K562 (cell line): ENCODE results near the gene STRN3. TPM values are rescaled to one million over a fixed set of nuclear protein-coding genes. Genes with fewer than 3 reads are reported as not detected.

Experiments used
- KAT7 ChIP-seq: sonication (generic); formaldehyde crosslinking; IDR thresholded peaks from 2 replicates; pipeline ENCODE4 v1.8.0; 2022; ENCODE audit warnings: missing genetic modification reagents, mild to moderate bottlenecking, borderline replicate concordance
- PCBP1 ChIP-seq: fragments of 200-400 bp; formaldehyde crosslinking; IDR thresholded peaks from 2 replicates; pipeline ENCODE4 v1.6.1; 2018; ENCODE audit warnings: mild to moderate bottlenecking, low read depth, low read length; ENCODE audit not compliant: poor library complexity, severe bottlenecking
- POLR2A ChIP-seq: fragments of 450-650 bp; conservative IDR thresholded peaks from 2 replicates; pipeline ENCODE4 v1.6.1; 2016
- RBFOX2 ChIP-seq: fragments of 200-400 bp; formaldehyde crosslinking; IDR thresholded peaks from 2 replicates; pipeline ENCODE4 v1.6.1; 2017; ENCODE audit warnings: low read depth, mild to moderate bottlenecking, low read length, moderate library complexity
- RBM22 ChIP-seq: fragments of 200-400 bp; formaldehyde crosslinking; IDR thresholded peaks from 2 replicates; pipeline ENCODE4 v1.6.1; 2018; ENCODE audit warnings: low read length, low read depth; ENCODE audit not compliant: poor library complexity, severe bottlenecking
- RNF2 ChIP-seq: sonication (generic); IDR thresholded peaks from 2 replicates; pipeline ENCODE4 v1.6.1; 2016
- SAP30 ChIP-seq: fragments of 200-600 bp; sonication (generic); IDR thresholded peaks from 2 replicates; pipeline ENCODE4 v1.6.1; 2012; ENCODE audit warnings: borderline replicate concordance, low read depth, mild to moderate bottlenecking, moderate library complexity, low read length, control low read depth, inconsistent platforms; ENCODE audit not compliant: insufficient read depth, poor library complexity, severe bottlenecking
- SIN3A ChIP-seq, 2 experiments: fragments of 150-350 bp in 1 of 2; IDR thresholded peaks; 2 replicates each; pipeline ENCODE4 v1.6.1; 2011 to 2016; ENCODE audit warnings: borderline replicate concordance in 2 of 2, low read depth in 2 of 2, low read length in 2 of 2, mild to moderate bottlenecking in 2 of 2, moderate library complexity in 2 of 2; ENCODE audit not compliant: control insufficient read depth in 1 of 2
- TBL1XR1 ChIP-seq, 2 experiments: IDR thresholded peaks; 2 replicates each; pipeline ENCODE4 v1.6.1; 2012; ENCODE audit warnings: improper control_type of control experiment in 2 of 2, low read length in 2 of 2, mild to moderate bottlenecking in 1 of 2
- TBP ChIP-seq: optimal IDR thresholded peaks from 2 replicates; pipeline ENCODE3; 2011; ENCODE audit warnings: low read depth, low read length, improper control_type of control experiment
- TCF7L2 ChIP-seq: fragments of 150-350 bp; IDR thresholded peaks from 2 replicates; pipeline ENCODE4 v1.6.1; 2016; ENCODE audit warnings: low read depth, mild to moderate bottlenecking, low read length, moderate library complexity
- TGIF2 ChIP-seq: sonication (generic); formaldehyde crosslinking; IDR thresholded peaks from 2 replicates; pipeline ENCODE4 v1.8.1; 2022; ENCODE audit warnings: mild to moderate bottlenecking, missing genetic modification reagents, moderate library complexity
- ZBTB7A ChIP-seq: IDR thresholded peaks from 2 replicates; pipeline ENCODE4 v1.6.1; 2011; ENCODE audit warnings: low read depth, mild to moderate bottlenecking, low read length, moderate library complexity, borderline replicate concordance; ENCODE audit not compliant: control insufficient read depth
- ZC3H4 ChIP-seq: sonication (generic); formaldehyde crosslinking; IDR thresholded peaks from 2 replicates; pipeline ENCODE4 v1.9.0; 2021; ENCODE audit warnings: missing genetic modification reagents, borderline replicate concordance
- ZFX ChIP-seq: sonication (generic); formaldehyde crosslinking; IDR thresholded peaks from 2 replicates; pipeline ENCODE4 v1.8.0; 2022; ENCODE audit warnings: mild to moderate bottlenecking, missing genetic modification reagents, moderate library complexity
- ZNF583 ChIP-seq: fragments of 250-450 bp; sonication (Bioruptor Pico); IDR thresholded peaks from 2 replicates; pipeline ENCODE4 v1.4.0; 2020
- polyA plus RNA-seq, 8 experiments: library from polyadenylated mRNA; depleted of rRNA in 4 of 8; stranded (reverse) in 5 of 8; unstranded in 3 of 8; fragments of >200 nt; fragmentation: Nextera tagmentation in 2 of 8; fragmentation: Illumina TruSeq in 1 of 8; extraction: Ambion mirVana in 2 of 8; extraction: Trizol in 1 of 8; gene quantifications; 2 replicates each; pipeline versions ENCODE4 v1.2.1 to v1.2.3, GENCODE V29; 2011 to 2014; ENCODE audit warnings: inconsistent platforms in 1 of 8, missing spikeins in 1 of 8
- total RNA-seq, 7 experiments: library from RNA; depleted of rRNA in 6 of 7; stranded (reverse); fragments of >200 nt in 6 of 7; fragmentation: Illumina TruSeq in 2 of 7; extraction: Trizol in 2 of 7; gene quantifications; 2 replicates each; pipeline versions ENCODE4 v1.2.1 to v1.2.3, GENCODE V29; 2011 to 2021; ENCODE audit warnings: low replicate concordance in 1 of 7
- TF ChIP-seq, protein P1 (sequence below), 2 experiments: IDR thresholded peaks; 2 replicates each; pipeline ENCODE4 v1.6.1; 2012; ENCODE audit warnings: improper control_type of control experiment in 2 of 2, low read depth in 2 of 2, low read length in 2 of 2, borderline replicate concordance in 1 of 2
- TF ChIP-seq, protein P2 (sequence below): fragments of 200-800 bp; sonication (Bioruptor generic); IDR thresholded peaks from 2 replicates; pipeline ENCODE4 v1.6.1; 2017; ENCODE audit warnings: missing genetic modification characterization, missing compliant biosample characterization
- TF ChIP-seq, protein P3 (sequence below): fragments of 200-800 bp; sonication (Bioruptor generic); IDR thresholded peaks from 2 replicates; pipeline ENCODE4 v1.6.1; 2017; ENCODE audit warnings: missing genetic modification characterization, missing compliant biosample characterization
- TF ChIP-seq, protein P4 (sequence below): sonication (generic); formaldehyde crosslinking; IDR thresholded peaks from 2 replicates; pipeline ENCODE4 v1.8.0; 2022; ENCODE audit warnings: missing genetic modification reagents, mild to moderate bottlenecking, borderline replicate concordance

STRN3 gene
- total and polyA plus RNA-seq, 9 of the 15 experiments (the other 6 are each of a cell fraction or from before 2014, with no cell fraction given), result 5.9 to 29.1 (median 16.0) TPM

DNA sequence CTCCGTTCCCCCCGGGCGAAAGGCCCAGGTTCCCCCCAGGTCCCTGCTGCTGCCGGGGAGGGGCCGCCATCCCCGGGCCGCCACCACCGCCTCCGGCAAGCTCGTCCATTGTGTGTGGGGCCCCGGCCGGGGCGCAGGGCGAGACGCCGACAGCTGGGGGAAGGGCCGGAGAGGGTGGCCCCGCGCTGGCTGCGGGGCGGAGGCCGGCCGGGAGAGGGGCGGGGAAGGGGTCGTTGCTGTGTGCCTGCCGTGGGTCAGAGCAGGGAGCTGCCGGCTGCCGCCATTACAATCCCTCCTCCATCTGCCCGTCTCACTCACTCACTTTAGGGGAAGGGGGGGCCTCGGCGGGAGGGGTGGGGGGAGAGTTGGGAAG lies at the start of gene STRN3 (continued):
- TF ChIP-seq RNF2 (0 out of 2 replicates have a peak, but pooled peaks have one; percentile 4), TGIF2 (CRISPR knock-in tag) (0 out of 2 replicates have a peak, but pooled peaks have one; percentile 53), KAT7 (CRISPR knock-in tag) (peak; percentile 39; the same call in 1 of the 2 replicates), TBL1XR1 (IDR thresholded peaks at IDR 0.05; ENCODE audit: low read length in 2 of 2) (0 out of 4 replicates have a peak, but pooled peaks of 1 of the 2 experiments have one; percentile 12), ZFX (CRISPR knock-in tag) (peak; percentile 69; the same call in 1 of the 2 replicates), TBP (peak; percentile 72), TCF7L2 (no peak), ZBTB7A (peak; percentile 71; the same call in 1 of the 2 replicates), ZNF583 (no peak), POLR2A (peak; percentile 51; the same call in 1 of the 2 replicates), SAP30 (peak; percentile 23), ZC3H4 (CRISPR knock-in tag) (0 out of 2 replicates have a peak, but pooled peaks have one; percentile 82), SIN3A (IDR thresholded peaks at IDR 0.05; ENCODE audit: borderline replicate concordance in 2 of 2, control insufficient read depth in 1 of 2, low read depth in 2 of 2, low read length in 2 of 2) (0 out of 4 replicates have a peak, but pooled peaks of 1 of the 2 experiments have one; percentile 8), RBFOX2 (peak; percentile 93), RBM22 (peak; percentile 59), PCBP1 (peak; percentile 24)
- TF ChIP-seq, protein P1, sequence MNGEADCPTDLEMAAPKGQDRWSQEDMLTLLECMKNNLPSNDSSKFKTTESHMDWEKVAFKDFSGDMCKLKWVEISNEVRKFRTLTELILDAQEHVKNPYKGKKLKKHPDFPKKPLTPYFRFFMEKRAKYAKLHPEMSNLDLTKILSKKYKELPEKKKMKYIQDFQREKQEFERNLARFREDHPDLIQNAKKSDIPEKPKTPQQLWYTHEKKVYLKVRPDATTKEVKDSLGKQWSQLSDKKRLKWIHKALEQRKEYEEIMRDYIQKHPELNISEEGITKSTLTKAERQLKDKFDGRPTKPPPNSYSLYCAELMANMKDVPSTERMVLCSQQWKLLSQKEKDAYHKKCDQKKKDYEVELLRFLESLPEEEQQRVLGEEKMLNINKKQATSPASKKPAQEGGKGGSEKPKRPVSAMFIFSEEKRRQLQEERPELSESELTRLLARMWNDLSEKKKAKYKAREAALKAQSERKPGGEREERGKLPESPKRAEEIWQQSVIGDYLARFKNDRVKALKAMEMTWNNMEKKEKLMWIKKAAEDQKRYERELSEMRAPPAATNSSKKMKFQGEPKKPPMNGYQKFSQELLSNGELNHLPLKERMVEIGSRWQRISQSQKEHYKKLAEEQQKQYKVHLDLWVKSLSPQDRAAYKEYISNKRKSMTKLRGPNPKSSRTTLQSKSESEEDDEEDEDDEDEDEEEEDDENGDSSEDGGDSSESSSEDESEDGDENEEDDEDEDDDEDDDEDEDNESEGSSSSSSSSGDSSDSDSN (IDR thresholded peaks at IDR 0.05; ENCODE audit: borderline replicate concordance in 1 of 2, low read depth in 2 of 2, low read length in 2 of 2), result peak in 1 of 2 experiments; percentile 62; a peak in 1 of 4 replicates
- TF ChIP-seq, protein P2, sequence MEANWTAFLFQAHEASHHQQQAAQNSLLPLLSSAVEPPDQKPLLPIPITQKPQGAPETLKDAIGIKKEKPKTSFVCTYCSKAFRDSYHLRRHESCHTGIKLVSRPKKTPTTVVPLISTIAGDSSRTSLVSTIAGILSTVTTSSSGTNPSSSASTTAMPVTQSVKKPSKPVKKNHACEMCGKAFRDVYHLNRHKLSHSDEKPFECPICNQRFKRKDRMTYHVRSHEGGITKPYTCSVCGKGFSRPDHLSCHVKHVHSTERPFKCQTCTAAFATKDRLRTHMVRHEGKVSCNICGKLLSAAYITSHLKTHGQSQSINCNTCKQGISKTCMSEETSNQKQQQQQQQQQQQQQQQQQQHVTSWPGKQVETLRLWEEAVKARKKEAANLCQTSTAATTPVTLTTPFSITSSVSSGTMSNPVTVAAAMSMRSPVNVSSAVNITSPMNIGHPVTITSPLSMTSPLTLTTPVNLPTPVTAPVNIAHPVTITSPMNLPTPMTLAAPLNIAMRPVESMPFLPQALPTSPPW, result peak; percentile 98
- TF ChIP-seq, protein P3, sequence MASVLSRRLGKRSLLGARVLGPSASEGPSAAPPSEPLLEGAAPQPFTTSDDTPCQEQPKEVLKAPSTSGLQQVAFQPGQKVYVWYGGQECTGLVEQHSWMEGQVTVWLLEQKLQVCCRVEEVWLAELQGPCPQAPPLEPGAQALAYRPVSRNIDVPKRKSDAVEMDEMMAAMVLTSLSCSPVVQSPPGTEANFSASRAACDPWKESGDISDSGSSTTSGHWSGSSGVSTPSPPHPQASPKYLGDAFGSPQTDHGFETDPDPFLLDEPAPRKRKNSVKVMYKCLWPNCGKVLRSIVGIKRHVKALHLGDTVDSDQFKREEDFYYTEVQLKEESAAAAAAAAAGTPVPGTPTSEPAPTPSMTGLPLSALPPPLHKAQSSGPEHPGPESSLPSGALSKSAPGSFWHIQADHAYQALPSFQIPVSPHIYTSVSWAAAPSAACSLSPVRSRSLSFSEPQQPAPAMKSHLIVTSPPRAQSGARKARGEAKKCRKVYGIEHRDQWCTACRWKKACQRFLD, result peak; percentile 54; the same call in 1 of the 2 replicates
- TF ChIP-seq, protein P4, sequence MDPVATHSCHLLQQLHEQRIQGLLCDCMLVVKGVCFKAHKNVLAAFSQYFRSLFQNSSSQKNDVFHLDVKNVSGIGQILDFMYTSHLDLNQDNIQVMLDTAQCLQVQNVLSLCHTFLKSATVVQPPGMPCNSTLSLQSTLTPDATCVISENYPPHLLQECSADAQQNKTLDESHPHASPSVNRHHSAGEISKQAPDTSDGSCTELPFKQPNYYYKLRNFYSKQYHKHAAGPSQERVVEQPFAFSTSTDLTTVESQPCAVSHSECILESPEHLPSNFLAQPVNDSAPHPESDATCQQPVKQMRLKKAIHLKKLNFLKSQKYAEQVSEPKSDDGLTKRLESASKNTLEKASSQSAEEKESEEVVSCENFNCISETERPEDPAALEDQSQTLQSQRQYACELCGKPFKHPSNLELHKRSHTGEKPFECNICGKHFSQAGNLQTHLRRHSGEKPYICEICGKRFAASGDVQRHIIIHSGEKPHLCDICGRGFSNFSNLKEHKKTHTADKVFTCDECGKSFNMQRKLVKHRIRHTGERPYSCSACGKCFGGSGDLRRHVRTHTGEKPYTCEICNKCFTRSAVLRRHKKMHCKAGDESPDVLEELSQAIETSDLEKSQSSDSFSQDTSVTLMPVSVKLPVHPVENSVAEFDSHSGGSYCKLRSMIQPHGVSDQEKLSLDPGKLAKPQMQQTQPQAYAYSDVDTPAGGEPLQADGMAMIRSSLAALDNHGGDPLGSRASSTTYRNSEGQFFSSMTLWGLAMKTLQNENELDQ, result no peak
